Glutamatergic neuron (in vitro differentiated cells): ENCODE measurements around the gene ATXN7L2. TPM values are rescaled to one million over a fixed set of nuclear protein-coding genes. Genes with fewer than 3 reads are reported as not detected.

Source experiments
- DNase-seq: peaks from one replicate; pipeline ENCODE4 v3.0.0; 2022
- H3K27ac Mint-ChIP-seq: one replicate; pipeline ENCODE4 v1.8.0; 2020; ENCODE audit warnings: mild to moderate bottlenecking, mixed read lengths, inconsistent platforms; ENCODE audit not compliant: unreplicated experiment
- H3K27me3 Mint-ChIP-seq: one replicate; pipeline ENCODE4 v1.8.0; 2020; ENCODE audit warnings: mild to moderate bottlenecking, moderate library complexity, mixed read lengths, inconsistent platforms; ENCODE audit not compliant: unreplicated experiment
- H3K36me3 Mint-ChIP-seq: one replicate; pipeline ENCODE4 v1.8.0; 2020; ENCODE audit warnings: mild to moderate bottlenecking, mixed read lengths, inconsistent platforms; ENCODE audit not compliant: unreplicated experiment
- H3K4me1 Mint-ChIP-seq: one replicate; pipeline ENCODE4 v1.8.0; 2020; ENCODE audit warnings: mild to moderate bottlenecking, low read depth, mixed read lengths, inconsistent platforms; ENCODE audit not compliant: unreplicated experiment
- H3K4me3 Mint-ChIP-seq: one replicate; pipeline ENCODE4 v1.8.0; 2020; ENCODE audit warnings: mild to moderate bottlenecking, mixed read lengths, inconsistent platforms; ENCODE audit not compliant: unreplicated experiment
- H3K9me3 Mint-ChIP-seq: one replicate; pipeline ENCODE4 v1.8.0; 2020; ENCODE audit warnings: mild to moderate bottlenecking, moderate library complexity, mixed read lengths, inconsistent platforms; ENCODE audit not compliant: unreplicated experiment
- total RNA-seq: library from RNA; stranded (reverse); fragmentation: NEBNext Ultra II Directional; extraction: Animal tissue kit (Norgen Biotek cat#: 25700); gene quantifications from one replicate; pipeline ENCODE4 v1.2.1, GENCODE V29; 2021; ENCODE audit not compliant: unreplicated experiment
- TF ChIP-seq, protein P1 (sequence below): fragments of 200-600 bp; sonication (generic); IDR thresholded peaks from one replicate; pipeline ENCODE4 v1.5.0; 2021; ENCODE audit not compliant: partially characterized antibody, unreplicated experiment

The ATXN7L2 gene
- total RNA-seq, 1 donor from 2014 or later = 54.9 TPM

DNA sequence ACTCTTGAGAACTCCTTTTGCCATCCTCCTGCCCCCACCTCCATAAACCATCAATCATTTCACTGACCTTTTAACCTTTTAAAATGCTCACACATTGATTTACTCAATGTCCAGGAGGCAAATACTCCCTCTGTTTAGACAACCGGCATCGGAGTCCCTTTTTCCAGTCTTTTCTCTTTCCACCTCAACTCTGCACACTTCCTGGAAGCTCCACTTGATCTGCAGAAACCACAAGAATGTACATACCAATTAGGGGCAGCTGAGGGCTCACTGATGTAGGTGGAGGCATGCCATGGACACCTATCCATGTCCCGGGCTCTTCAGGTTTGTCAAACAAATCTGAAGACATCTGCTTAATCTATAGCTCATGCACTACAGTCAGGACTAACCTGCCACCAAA lies 31.1 kb downstream of the ATXN7L2 start:
- no peak for DNase-seq
- TF ChIP-seq, protein P1, sequence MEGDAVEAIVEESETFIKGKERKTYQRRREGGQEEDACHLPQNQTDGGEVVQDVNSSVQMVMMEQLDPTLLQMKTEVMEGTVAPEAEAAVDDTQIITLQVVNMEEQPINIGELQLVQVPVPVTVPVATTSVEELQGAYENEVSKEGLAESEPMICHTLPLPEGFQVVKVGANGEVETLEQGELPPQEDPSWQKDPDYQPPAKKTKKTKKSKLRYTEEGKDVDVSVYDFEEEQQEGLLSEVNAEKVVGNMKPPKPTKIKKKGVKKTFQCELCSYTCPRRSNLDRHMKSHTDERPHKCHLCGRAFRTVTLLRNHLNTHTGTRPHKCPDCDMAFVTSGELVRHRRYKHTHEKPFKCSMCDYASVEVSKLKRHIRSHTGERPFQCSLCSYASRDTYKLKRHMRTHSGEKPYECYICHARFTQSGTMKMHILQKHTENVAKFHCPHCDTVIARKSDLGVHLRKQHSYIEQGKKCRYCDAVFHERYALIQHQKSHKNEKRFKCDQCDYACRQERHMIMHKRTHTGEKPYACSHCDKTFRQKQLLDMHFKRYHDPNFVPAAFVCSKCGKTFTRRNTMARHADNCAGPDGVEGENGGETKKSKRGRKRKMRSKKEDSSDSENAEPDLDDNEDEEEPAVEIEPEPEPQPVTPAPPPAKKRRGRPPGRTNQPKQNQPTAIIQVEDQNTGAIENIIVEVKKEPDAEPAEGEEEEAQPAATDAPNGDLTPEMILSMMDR = no peak
- H3K4me3 Mint-ChIP-seq = peak overlapping the region; percentile 4
- H3K27me3 Mint-ChIP-seq = peaks cover 14% of the 10 kb centered on the region
- peaks cover 5% of the 10 kb centered on the region for H3K36me3 Mint-ChIP-seq
- H3K4me1 Mint-ChIP-seq = peaks cover 12% of the 10 kb centered on the region
- peaks cover 5% of the 10 kb centered on the region for H3K9me3 Mint-ChIP-seq
- no peak overlapping the region for H3K27ac Mint-ChIP-seq

DNA sequence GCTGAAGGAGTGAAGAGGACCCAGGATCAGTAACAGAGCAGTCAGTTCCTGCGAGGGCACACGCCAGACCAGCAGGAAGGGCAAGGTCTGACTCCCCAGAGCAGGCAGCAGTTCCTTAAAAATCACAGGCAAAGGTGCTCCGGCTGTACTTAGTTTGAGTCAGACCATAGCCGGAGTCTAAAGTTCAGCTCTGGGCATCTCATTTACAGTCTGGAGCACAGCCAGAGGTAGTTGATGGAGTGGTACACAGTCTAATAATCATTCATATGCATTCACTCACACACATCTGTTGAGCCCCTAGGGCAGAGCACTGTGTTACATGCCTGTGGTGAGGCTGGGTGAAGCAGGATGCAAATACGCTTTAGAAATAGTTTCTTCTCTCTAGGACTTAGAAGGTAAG lies 33.2 kb downstream of the ATXN7L2 start:
- peaks cover 10% of the 10 kb centered on the region for H3K27me3 Mint-ChIP-seq

DNA sequence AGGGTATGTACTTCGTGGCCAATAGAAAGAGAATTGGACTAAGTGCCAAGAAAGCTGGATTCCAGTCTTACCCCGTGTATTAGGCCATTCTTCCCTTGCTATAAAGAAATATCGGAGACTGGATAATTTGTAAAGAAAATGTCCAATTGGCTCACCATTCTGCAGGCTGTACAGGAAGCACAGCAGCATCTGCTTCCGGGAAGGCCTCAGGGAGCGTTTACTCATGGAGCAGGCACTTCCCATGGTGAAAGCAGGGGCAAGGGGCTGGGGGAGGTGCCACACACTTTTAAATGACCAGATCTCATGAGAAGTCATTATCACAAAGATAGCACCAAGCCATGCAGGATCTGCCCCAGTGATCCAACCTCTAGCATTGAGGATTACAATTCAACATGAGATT lies 33.6 kb downstream of the ATXN7L2 start:
- DNase-seq = no peak
- Mint-ChIP-seq H3K4me1 (peaks cover 26% of the 10 kb centered on the region), H3K4me3 (no peak overlapping the region), H3K9me3 (peaks cover 2% of the 10 kb centered on the region), H3K27ac (no peak overlapping the region), H3K36me3 (no peaks in the 10 kb centered on the region), H3K27me3 (peaks cover 8% of the 10 kb centered on the region)
- TF ChIP-seq, protein P1 = no peak

More for the DNA sequence above, 33.2 kb downstream of the ATXN7L2 start:
- no peak for DNase-seq
- TF ChIP-seq, protein P1 = no peak
- no peak overlapping the region for H3K27ac Mint-ChIP-seq
- H3K4me3 Mint-ChIP-seq = peak overlapping the region; percentile 65
- H3K9me3 Mint-ChIP-seq = peaks cover 2% of the 10 kb centered on the region
- no peaks in the 10 kb centered on the region for H3K36me3 Mint-ChIP-seq
- H3K4me1 Mint-ChIP-seq = peaks cover 22% of the 10 kb centered on the region

DNA sequence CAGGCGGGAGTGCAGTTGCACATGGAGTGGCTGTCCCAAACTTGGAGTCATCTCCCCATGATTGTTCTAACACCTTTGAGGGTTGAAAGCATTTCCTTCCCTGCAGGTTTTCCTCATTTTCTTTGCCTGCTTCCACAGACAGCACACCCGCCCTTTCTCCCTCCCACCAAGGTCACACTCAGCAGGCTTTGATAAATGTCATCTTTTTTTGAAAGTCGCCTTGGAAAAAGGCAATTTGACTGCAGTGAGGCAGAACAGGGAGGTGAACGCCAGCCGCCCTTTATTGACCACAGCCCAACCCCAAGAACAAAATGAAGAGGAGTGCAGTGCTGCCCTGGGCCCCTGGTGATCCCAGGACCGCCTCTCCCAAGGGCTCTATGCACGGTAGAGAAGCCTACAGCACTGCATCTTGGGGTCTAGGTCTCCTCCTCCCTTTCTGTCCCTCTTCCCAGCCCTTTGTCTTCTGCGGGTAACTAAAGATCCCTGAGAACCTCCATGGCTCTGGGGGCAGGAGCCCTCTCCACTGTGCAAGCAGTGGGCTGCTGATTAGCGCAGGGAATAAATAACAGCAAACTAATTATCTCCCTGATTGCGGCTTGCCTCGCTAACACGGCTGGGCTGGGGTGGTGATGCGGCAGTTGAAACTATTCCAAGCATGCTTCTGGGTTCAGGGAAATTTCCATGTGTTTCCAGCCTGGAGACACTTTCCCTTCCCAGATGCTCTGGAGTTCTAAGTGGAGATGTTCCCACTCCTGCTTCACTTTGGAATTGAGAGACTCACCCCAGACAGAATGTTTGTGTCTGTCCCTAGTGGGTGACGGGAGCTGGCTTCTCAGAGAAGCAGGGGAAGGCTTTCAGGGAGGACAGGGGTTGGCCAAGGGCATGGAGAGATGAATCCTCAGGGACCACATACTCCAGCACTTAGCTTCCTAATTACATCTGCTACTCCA lies 37.6 kb downstream of the ATXN7L2 start:
- Mint-ChIP-seq H3K27me3 (peaks cover 8% of the 10 kb centered on the region), H3K27ac (no peak overlapping the region), H3K4me1 (peaks cover 28% of the 10 kb centered on the region), H3K4me3 (no peak overlapping the region), H3K36me3 (peaks cover 7% of the 10 kb centered on the region), H3K9me3 (peaks cover 8% of the 10 kb centered on the region)
- TF ChIP-seq, protein P1 = no peak
- no peak for DNase-seq

DNA sequence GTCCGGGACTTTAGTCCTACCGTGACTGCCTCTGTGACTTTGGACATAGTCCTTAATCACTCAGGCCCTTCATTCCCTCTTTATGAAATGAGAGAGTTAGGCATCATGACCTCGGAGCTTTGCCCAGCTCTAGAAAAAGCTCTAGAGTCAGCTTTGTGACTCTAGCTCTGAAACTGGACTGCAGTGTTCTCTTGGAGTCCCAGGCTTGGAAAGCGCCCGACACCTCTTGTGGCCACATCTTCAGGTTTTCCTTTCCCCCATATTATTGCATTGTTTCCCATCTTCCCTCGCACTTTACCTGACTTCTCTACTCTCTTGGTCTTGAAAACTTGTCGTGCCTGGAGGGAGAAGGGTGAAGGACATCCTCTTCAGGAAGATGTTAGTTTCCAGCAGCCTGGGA lies 38.3 kb downstream of the ATXN7L2 start:
- Mint-ChIP-seq H3K9me3 (peaks cover 11% of the 10 kb centered on the region), H3K4me3 (no peak overlapping the region), H3K36me3 (peaks cover 7% of the 10 kb centered on the region), H3K27me3 (peaks cover 9% of the 10 kb centered on the region), H3K27ac (peak overlapping the region; percentile 12), H3K4me1 (peaks cover 34% of the 10 kb centered on the region)
- TF ChIP-seq, protein P1 = no peak
- no peak for DNase-seq
